GM19328 (cell line): ENCODE data around the gene AFF1.
"Not testable (repeated sequence)": the region's sequence is repeated elsewhere in the genome, so short reads cannot be mapped to it uniquely, and the experiment has no call there.

ENCODE experiments used
- ATAC-seq: cut with Tn5 transposase; IDR thresholded peaks from one replicate; pipeline ENCODE4 v1.9.1; 2021; ENCODE audit warnings: mild to moderate bottlenecking, moderate library complexity; ENCODE audit not compliant: unreplicated experiment

Gene AFF1

GRCh38 chr4:87076690-87077358 is 142.0 kb downstream of the AFF1 start:
- no peak for ATAC-seq

DNA sequence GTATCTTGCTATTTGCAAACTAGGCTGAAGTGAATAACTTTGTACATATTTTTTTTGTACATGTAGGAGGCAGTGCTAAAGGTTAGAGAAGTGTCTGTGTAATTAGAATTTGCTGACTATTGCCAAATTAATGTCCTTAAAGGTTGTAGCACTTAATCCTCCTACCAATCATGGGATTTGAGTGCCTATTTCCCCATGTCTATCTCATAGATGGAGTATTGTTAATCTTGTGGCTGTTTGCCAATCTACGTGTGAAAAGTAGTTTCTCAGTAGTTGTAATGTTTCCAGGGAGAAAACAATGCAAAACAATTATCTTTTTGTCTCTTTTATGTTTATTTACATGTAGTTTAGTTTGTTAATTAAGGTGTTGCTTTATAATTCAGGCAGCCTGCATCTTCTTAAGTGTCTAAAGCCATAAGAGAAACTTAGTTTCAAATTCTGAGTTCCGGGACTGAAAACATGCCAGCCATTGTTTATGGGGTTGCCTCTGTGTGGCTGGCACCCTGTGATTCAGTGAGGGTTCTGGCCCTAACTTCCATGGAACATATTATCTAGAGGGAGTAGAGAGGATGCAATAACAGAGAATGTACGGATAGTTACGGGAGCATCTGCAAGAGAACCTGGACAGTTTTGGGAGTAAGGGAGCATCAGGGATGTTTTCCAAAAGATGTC is 143.2 kb downstream of the AFF1 start:
- ATAC-seq = no peak

- ATAC-seq = no peak
Measured at GRCh38 chr4:87078987-87079486, 144.2 kb downstream of the AFF1 start.

- no peak for ATAC-seq
Measured at GRCh38 chr4:87079967-87080366, 145.2 kb downstream of the AFF1 start.

DNA sequence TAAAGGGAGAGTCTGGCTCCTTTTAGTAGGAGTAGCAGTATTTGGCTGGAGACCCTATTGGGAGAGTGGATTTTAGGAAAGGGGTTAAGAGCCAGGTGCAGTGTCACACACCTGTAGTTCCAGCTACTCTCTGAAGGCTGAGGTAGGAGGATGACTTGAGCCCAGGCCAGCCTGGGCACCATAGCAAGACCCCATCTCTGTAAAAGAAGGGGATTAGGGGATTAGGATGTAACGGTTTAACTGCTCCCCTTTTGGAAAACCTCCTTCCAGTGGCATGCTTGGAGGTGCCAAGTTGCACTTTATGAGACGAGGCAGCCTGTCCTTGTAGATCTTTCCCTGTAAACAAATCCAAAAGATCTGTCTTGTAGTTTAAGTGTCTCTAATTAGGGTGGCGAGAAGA is 145.7 kb downstream of the AFF1 start:
- no peak for ATAC-seq

- ATAC-seq = no peak
Measured at GRCh38 chr4:87081826-87082225, 147.0 kb downstream of the AFF1 start.

GRCh38 chr4:87085732-87086131 is 150.9 kb downstream of the AFF1 start:
- ATAC-seq = not testable (repeated sequence)

DNA sequence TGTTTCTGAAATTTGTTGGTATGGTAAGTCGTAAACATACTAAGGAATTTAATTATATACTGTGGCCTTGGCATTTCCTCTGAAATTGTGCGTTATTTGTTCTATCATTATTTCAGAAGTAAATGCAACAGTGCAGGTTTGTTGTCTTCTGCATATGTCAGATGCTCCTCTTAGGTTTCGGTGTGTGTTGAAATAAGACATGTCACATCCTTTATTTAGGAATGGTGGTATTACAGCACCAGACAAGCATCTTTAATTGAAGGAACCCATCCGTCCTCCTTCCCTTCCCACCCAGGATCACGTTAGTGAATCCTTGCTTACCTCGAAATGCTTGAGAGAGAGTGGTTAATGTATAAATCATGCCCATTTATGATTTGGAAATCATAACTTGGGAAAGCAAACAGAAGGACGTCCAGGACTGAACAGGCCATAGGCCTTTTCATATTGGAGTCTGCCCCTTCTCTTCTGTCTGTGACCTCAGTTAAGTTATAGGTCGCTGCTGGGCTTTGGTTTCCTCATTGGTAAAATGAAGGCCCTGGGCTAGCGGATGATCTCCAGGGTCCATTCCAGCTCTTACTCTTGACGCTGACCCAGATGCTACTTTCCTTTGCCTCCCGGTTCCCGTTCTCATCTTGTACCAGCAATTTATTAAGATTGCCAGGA is 151.5 kb downstream of the AFF1 start:
- no peak for ATAC-seq

DNA sequence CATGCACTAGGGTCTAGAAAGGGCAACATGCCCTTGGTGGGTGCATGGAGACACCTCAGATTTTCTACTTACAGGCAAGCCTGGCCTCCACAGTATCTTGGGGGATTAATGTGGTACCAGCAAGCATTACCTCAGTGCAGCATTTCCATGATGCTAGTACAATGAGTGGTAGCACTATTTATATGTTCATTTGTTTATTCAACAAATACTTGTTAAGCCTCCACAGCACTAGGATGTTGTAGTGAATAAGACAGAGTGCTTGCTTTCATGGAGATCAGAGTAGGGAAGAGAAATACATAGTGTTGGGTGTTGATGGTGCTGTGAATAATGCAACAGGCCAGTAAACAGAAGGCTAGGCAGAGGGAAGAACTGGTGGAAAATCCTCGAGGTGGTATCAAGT is 152.2 kb downstream of the AFF1 start:
- ATAC-seq = no peak

- no peak for ATAC-seq
Measured at GRCh38 chr4:87087420-87087819, 152.6 kb downstream of the AFF1 start.

DNA sequence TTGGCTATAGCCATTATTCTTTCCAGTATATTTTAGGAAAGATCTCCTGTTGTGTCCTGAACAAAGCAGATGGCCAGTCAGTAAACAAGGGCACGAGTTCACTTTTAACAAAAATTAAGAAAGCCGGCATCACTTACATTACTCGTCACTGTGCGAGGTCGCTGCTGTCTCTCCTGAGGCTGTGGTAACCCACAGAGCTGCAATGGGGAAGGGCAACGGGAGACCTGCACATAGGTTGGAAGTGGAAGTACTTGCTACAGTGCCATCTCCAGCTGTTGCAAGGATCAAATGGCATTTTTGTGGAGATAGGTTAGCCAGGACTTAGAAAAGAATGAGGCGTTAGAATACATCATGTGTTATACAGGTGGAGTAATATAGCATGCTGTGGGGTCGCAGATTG is 153.4 kb downstream of the AFF1 start:
- ATAC-seq = no peak

GRCh38 chr4:87089368-87089767 is 154.6 kb downstream of the AFF1 start:
- no peak for ATAC-seq

GRCh38 chr4:87090305-87090704 is 155.5 kb downstream of the AFF1 start:
- ATAC-seq = no peak

DNA sequence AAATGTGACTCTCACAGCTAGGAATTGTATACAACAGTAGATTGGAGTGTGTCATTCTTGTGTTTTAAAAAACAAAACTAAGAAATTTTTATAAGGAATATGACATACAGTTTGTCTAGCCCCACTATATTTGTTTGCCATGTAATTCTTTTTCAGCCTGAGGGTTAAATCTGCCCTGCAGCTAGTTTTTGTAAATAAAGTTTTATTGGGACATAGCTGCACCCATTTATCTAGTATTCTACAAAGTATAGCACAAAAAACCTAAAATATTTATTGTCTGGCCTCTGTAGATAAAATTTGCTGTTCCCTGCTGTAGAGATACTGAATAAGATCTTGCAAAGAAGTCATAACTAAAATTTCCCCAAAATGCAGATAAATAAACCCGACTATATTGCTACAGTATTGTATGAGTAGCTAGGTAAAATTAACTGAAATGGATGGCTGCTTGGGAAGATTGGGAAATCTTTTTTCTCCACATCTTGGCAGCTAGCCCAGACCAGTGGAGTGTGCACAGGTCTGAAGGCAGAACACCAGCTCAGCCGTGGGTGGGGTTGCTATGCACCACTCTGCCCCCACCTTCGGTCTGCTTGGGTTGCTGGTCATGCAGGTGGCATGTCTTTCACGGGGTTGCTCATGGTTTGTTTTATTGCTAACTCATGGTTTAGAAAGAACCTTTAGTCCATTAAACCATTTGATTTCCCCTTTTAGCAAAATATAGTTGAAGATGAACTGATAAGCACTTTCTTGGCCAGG is 157.8 kb downstream of the AFF1 start:
- no peak for ATAC-seq

GRCh38 chr4:87093443-87094123 is 158.8 kb downstream of the AFF1 start:
- ATAC-seq = peak; percentile 68

DNA sequence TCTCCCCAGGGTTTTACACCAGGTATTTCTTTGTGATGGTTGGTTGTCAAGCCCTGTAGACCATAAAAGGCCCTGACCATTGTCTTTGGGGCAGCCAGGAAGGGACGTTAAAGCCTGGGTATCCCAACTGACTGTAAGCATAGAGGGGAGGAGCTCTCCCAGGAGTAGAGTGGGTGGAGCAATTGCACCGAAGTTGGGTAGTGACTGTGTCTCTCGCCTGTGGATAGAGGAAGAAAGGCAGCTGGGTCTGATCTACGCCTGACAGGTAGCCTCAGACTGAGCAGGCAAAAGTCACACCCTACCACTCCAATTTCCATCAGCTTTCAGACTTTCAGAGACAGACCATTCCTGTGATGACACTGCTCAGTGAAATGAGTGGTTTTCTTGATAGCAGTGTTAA is 162.3 kb downstream of the AFF1 start:
- ATAC-seq = no peak

- no peak for ATAC-seq
Measured at GRCh38 chr4:87100168-87100567, 165.4 kb downstream of the AFF1 start.

DNA sequence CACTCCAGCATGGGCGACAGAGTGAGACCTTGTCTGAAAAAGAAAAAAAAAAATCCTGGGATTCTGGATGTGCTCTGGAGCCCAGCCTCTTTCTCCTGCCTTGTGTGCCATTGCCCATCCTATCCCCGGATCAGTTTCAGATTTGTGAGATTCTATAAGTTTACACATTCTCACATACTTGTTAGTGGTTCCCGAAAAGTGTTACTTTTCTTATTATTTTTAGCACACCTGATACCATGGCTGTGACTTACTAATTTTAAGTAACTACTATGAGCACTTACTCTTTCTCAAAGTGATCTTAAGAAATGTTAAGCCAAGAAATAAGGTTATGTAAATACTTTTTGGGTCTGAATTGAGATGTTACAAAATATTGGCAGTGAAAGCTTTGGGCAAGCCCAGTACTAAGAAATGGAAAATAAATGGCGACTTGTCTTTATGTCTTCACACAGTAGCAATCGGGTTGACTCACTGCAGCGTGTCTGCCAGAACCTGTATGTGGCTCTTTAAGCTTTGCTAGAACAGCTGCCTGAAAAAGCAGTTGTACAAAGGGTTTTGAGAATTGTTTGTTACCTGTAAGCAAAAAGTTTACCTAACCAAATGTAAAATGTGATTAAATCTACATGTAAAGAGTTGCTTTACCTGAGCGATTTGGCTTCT is 166.9 kb downstream of the AFF1 start:
- no peak for ATAC-seq

DNA sequence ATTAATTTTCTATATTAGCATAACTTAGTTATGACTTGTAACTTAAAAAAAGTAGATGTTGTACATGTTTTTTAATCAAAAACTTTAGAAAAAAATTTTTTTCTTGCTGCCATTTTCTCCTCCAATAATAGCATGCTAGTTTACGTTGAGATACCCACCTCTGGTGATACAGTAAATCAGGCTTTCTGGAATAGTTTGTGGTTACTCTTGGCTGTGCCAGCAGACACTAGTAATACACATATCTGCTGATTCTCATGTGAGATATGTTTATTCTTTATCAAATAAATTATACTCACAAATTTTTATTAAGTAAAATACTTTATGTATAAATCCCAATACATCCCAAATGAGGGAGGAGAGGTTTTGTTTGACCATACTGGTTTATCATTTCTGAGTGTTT is 168.3 kb downstream of the AFF1 start:
- no peak for ATAC-seq

- ATAC-seq = no peak
Measured at GRCh38 chr4:87103691-87104187, 168.9 kb downstream of the AFF1 start.
